Muscle of leg (tissue), 11 donors: ENCODE results near the gene EPN1. TPM values are rescaled to one million over a fixed set of nuclear protein-coding genes. Genes with fewer than 3 reads are reported as not detected.

ENCODE experiments used
- DNase-seq: peaks from one replicate; pipeline ENCODE4 v3.0.0; 2013
- H3K27ac ChIP-seq: one replicate; pipeline ENCODE4 v1.5.1; 2013; ENCODE audit warnings: mild to moderate bottlenecking, low read length, control low read depth
- H3K27me3 ChIP-seq: one replicate; pipeline ENCODE4 v1.6.1; 2013; ENCODE audit warnings: low read length; ENCODE audit not compliant: control insufficient read depth, insufficient read depth
- H3K36me3 ChIP-seq: one replicate; pipeline ENCODE4 v1.6.1; 2013; ENCODE audit warnings: low read length; ENCODE audit not compliant: control insufficient read depth, insufficient read depth
- H3K4me1 ChIP-seq: one replicate; pipeline ENCODE4 v1.6.1; 2013; ENCODE audit warnings: low read length; ENCODE audit not compliant: control insufficient read depth, insufficient read depth
- H3K4me3 ChIP-seq: one replicate; pipeline ENCODE4 v1.5.1; 2013; ENCODE audit warnings: low read length, control low read depth
- H3K9me3 ChIP-seq: replicated peaks from 2 replicates; pipeline ENCODE4 v1.6.1; 2013; ENCODE audit warnings: low read depth, low read length; ENCODE audit not compliant: control insufficient read depth
- WGBS: methylation state at CpG from one replicate; pipeline ENCODE4 v1.1.5; 2013; ENCODE audit warnings: missing lambda C conversion rate; ENCODE audit not compliant: insufficient coverage; 5-methylcytosine and 5-hydroxymethylcytosine counted together
- polyA plus RNA-seq, 8 donors: library from polyadenylated mRNA; unstranded; fragments of 120-200 nt; gene quantifications; one replicate each; pipeline versions ENCODE4 v1.2.1 to v1.2.3, GENCODE V29; 2013; ENCODE audit warnings: inconsistent platforms in 1 of 8, low replicate concordance in 1 of 8; ENCODE audit not compliant: insufficient read length in 8 of 8, insufficient read depth in 1 of 8
- total RNA-seq: library from RNA; stranded (reverse); fragments of 120-200 nt; gene quantifications from one replicate; pipeline ENCODE4 v1.2.4, GENCODE V29; 2013

EPN1 gene
- total and polyA plus RNA-seq, 9 donors, result 21.8 to 114 (median 92.0) TPM

DNA sequence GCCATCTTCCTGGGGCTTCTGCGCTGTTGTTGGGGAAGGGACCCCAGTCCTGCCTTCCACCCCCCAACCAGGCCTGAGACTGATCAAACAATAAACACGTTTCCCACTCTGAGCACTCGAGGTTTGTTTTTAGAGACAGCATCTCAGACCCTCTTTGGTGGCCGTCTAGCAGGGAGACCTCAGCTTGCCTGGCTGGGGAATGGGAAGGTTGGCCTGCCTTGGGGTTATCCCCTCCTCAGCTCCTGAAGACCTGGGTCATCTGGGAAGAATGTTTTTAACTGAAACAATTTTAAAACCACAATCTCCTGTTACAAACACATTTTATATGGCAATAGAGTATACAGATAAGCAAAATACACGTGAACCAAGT is 29.5 kb upstream of the EPN1 start:
- 80% methylated on average over 1 of the region's 5 CpGs for WGBS
- H3K4me3 ChIP-seq, result no peak overlapping the region

DNA sequence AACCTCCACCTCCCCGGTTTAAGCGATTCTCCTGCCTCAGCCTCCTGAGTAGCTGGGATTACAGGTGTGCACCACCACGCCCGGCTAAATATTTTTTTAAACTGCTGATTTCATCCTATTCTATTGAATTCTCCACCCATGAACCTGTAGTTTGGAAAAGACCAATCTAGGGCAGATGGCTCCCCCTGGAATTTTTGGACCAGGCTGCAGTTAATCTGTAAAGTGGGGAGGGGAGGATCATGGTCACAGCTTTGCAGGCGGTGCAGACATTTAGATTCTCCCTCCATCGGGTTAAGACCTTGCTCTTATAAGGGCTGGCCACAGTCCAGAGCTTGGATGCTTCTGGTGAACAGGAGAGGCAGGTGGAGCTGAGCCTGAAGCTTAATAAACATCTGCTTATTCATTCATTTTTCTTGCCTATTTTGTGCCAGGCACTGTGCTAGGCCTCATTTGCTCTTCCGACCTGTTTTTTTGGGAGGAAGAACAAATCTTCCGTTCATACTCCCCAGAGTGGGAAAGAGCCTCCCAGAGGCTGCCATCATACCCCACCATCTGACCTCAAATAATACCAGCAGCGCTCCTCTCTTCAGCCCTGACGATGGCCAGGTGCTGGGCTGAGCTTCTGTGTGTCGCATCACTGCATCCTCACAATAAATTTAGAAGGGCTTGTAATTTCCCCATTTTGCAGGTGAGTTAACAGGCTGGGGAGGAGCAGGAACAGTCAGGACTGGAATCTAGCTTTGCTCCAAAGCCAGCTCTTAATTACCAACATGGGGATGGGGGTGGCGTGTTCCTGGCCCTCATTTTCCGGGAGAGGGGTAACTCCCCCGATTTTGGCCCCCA is 27.9 kb upstream of the EPN1 start:
- H3K4me1 ChIP-seq, result peaks cover 51% of the 10 kb centered on the region

More for the DNA sequence above, 29.5 kb upstream of the EPN1 start:
- Histone ChIP-seq H3K9me3 (no peaks in the 10 kb centered on the region), H3K27me3 (no peaks in the 10 kb centered on the region), H3K36me3 (peaks cover 24% of the 10 kb centered on the region), H3K4me1 (peaks cover 60% of the 10 kb centered on the region), H3K27ac (no peak overlapping the region)
- no peak for DNase-seq

DNA sequence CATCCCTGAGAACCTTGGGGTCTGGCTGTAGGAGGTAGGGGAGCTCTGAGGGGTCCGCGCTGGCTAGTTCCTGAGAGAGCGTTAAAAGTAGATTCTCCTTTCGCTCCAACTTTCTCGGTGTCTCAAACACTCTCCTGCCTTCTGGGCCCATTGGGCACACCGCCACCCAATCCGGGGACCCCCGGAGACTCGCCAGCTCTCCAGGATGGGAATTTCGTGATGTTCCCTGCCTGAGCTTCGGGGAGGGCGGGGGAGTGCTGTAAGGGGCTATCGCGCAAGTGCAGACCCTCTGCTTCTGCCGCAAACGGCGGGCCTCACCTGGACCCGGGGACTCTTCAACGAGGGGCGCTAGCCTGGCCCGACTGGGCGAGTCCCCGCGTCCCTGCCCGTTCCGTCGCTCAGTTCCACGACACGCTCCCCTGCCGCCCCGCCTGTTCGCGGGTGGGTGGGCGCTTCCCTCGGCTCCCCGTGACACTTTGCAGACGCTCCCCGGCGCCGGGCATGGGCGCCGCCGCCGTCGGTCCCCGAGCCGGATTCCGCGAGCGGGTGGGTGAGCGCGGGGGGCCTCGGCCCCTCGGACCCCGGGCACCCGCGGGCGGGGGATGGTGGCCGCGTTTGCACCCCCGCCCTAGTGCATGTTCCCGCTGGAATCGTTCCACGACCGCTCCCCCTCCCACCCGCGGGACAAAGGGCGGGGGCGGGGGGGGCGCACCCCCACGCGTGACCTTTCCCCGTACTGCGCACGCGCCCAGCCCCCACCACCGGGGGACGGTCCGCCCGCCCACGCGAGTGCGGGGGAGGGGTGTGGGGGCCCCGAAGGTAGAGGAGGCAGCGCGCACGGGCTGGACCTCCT is 27.1 kb upstream of the EPN1 start, which contains the start of gene CCDC106:
TSS of gene CCDC106 (plus strand) at position 481 of the 853 bp plus-strand sequence. CDS start 835 bp downstream, outside the sequence.
- H3K36me3 ChIP-seq, result peaks cover 38% of the 10 kb centered on the region
- H3K27me3 ChIP-seq, result no peaks in the 10 kb centered on the region
- H3K4me3 ChIP-seq, result peak within 1 kb of the TSS; percentile 86
- H3K4me1 ChIP-seq, result peaks cover 44% of the 10 kb centered on the region
- peak; percentile 89 for DNase-seq
- WGBS, result under 1% methylated on average over 62 of the region's 87 CpGs
- H3K27ac ChIP-seq, result peak within 1 kb of the TSS; percentile 85
- H3K9me3 ChIP-seq, result no peaks in the 10 kb centered on the region

More for the DNA sequence above, 27.9 kb upstream of the EPN1 start:
- H3K27me3 ChIP-seq, result no peaks in the 10 kb centered on the region
- DNase-seq, result no peak
- WGBS, result 68% methylated on average over 4 of the region's 14 CpGs
- H3K4me3 ChIP-seq, result peak overlapping the region; percentile 86
- H3K27ac ChIP-seq, result no peak overlapping the region
- H3K9me3 ChIP-seq, result no peaks in the 10 kb centered on the region
- peaks cover 34% of the 10 kb centered on the region for H3K36me3 ChIP-seq

DNA sequence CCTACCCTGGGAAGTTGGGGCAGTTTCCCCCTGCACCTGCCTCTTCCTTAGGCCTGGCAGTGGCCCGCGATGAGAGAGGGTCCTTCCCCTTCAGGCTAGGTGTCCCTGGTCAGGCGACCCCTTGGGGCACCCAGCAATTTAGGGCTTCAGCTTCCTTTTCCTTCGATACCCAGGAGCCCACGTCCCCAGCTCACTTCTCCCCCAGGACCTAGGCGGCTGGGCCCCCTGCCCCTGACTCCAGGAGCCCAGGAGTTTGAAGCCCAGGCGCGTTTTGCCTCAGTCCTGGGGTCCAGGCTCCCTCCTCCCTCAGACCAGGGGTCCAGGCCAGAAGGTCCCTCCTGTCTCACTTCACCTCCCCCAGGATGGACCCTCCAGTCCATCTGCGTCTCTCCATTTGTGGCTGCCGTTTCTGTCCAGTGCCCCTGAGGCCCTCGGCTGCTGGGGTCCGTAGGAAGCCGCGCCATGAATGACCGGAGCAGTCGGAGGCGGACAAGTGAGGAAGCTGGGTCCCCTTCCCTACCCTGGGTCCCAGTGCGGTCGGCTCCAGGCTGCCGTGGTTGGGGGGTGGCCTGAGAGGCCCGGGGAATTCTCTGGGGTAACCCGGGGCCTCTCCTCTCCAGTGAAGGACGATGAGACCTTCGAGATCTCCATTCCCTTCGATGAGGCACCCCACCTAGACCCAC is 26.3 kb upstream of the EPN1 start:
- no peaks in the 10 kb centered on the region for H3K9me3 ChIP-seq
- peaks cover 38% of the 10 kb centered on the region for H3K36me3 ChIP-seq
- H3K4me3 ChIP-seq, result peak overlapping the region; percentile 86
- WGBS, result 15% methylated on average over 16 of the region's 25 CpGs
- peak; percentile 40 for DNase-seq
- peaks cover 43% of the 10 kb centered on the region for H3K4me1 ChIP-seq
- peak overlapping the region; percentile 42 for H3K27ac ChIP-seq
- no peaks in the 10 kb centered on the region for H3K27me3 ChIP-seq

DNA sequence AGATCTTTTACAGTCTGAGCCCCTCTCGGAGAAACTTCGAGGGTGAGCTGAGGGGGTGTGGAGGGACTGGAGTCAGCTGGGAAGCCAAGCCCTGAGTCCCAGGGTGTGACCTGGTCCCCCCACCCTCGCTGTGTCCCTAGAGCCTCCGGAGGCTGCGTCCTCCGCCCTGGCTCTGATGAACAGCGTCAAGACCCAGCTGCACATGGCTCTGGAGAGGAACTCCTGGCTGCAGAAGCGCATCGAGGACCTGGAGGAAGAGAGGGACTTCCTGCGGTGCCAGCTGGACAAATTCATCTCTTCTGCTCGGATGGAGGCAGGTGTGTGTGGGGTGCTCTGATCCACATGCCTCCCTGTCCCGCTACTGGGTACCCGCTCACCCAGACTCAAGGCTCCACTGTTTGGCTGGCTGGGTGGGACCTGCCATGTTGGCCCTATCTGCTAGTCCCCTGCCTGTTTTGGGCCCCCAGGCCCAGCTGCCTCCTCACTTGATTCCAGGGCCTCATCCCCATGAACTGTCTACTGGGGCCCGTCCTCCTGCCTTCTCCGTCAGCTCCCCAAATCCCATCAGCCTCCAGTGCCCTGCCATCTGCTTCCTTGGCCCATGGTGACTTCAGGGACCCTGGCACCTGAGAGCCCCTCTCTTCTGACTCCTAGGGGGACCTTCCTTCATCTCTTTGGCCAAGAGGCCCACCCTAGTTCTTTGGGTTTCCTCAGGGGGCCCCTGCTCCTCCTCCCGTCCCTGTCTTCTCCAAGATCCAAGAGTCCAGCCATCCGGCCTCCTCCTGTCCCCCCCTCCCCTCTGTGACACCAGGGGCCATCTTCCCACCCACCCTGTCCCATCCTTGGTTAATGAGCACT is 25.5 kb upstream of the EPN1 start:
- Histone ChIP-seq H3K4me3 (peak overlapping the region; percentile 86), H3K4me1 (peaks cover 35% of the 10 kb centered on the region), H3K36me3 (peaks cover 36% of the 10 kb centered on the region), H3K27ac (no peak overlapping the region), H3K9me3 (no peaks in the 10 kb centered on the region), H3K27me3 (no peaks in the 10 kb centered on the region)
- 58% methylated on average over 10 of the region's 17 CpGs for WGBS
- peak; percentile 30 for DNase-seq

DNA sequence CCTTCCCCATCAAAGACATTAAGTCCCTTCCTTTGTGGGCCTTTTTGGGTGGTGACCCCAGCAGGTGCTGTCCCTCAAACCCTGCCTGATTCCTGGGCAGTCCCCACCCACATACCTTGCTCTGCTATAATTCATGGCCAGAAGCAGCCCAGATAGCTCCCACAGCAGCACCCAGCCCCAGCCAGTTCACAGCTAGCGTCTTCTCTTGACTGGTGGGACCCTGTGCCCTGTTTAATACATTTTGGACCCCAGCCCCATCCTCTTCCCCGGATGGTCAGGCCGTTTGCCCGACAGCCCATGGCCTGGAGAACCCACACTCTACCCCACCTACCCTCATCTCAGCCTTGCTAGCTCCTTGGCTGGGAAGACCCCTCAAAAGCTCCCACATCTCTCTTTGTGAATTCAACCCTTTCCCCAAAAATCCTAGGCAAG is 24.9 kb upstream of the EPN1 start:
- Histone ChIP-seq H3K27ac (no peak overlapping the region), H3K27me3 (no peaks in the 10 kb centered on the region), H3K4me3 (no peak overlapping the region), H3K9me3 (no peaks in the 10 kb centered on the region), H3K4me1 (peaks cover 29% of the 10 kb centered on the region), H3K36me3 (peaks cover 30% of the 10 kb centered on the region)
- DNase-seq, result no peak
- WGBS, result 87% methylated on average over 2 of the region's 4 CpGs

DNA sequence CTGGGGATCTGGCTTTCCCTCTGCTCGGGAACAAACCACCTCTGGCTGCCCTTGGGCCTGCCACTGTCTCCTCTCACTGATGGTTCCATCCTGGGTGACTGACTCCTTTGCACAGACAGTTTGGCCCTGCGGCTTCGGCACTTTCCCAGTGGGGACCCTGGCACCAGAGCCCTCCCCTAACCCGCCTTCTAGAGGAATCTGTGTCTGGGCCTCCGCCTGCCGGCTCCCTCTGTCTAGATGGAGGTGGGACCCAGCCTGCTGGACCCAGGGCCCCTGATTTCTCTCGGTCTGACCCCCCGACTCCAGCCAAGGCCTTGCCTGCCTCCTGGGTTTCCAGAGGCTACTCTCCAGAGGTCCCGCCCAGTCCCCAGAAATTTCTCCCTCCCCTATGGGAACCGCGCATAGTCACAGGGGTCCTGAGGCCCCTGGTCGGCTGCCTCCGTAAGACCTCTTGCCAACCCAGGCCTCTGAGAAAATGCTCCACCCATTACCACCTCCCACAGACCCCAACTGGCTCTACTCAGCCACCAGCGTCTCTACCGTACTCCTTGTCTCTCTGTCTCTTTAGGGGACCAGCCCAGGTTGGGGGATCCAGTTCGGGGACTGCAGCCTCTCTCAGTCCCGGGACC is 24.3 kb upstream of the EPN1 start:
- Histone ChIP-seq H3K27me3 (no peaks in the 10 kb centered on the region), H3K4me1 (peaks cover 29% of the 10 kb centered on the region)
- WGBS, result 89% methylated on average over 10 of the region's 17 CpGs

DNA sequence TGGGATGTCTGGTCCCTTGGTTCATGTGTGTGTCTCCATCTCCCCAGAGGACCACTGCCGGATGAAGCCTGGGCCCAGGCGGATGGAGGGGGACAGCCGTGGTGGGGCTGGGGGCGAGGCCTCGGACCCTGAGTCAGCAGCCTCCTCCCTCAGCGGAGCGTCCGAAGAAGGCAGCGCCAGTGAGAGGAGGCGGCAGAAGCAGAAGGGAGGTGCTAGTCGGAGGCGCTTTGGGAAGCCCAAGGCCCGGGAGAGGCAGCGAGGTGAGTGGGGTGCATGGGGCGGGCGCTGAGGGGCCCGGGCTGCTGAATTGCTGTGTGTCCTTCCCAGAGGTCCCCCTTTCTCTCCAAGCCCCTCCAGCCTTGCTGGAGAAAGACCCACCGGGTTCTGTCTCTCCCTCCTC is 23.8 kb upstream of the EPN1 start:
- no peaks in the 10 kb centered on the region for H3K27me3 ChIP-seq
- peaks cover 22% of the 10 kb centered on the region for H3K36me3 ChIP-seq
- DNase-seq, result peak; percentile 27
- H3K4me1 ChIP-seq, result peaks cover 34% of the 10 kb centered on the region
- H3K27ac ChIP-seq, result no peak overlapping the region
- 78% methylated on average over 9 of the region's 18 CpGs for WGBS
- no peaks in the 10 kb centered on the region for H3K9me3 ChIP-seq
- no peak overlapping the region for H3K4me3 ChIP-seq

More for the DNA sequence above, 24.3 kb upstream of the EPN1 start:
- Histone ChIP-seq H3K36me3 (peaks cover 24% of the 10 kb centered on the region), H3K4me3 (no peak overlapping the region), H3K27ac (no peak overlapping the region), H3K9me3 (no peaks in the 10 kb centered on the region)
- peak; percentile 27 for DNase-seq
